IMR-90 (cell line): Measurements from ENCODE around the gene SLC35E3. TPM values are rescaled to one million over a fixed set of nuclear protein-coding genes. Genes with fewer than 3 reads are reported as not detected.
A peak's percentile ranks its signal among the peaks of the same experiment; 100 is the strongest.

Experiments
- ATAC-seq: fragments of 200-7000 bp; cut with Tn5 transposase; 2 replicates; pipeline ENCODE4 v1.9.1; 2020; ENCODE audit warnings: low read depth, mild to moderate bottlenecking, moderate library complexity
- BruUV-seq: library from RNA; stranded (reverse); fragments of 400-500 nt; replicated peaks from 2 replicates; lab custom pipeline; 2021; lab: Mats Ljungman, UMichigan
- CTCF ChIA-PET: fragments of 300-600 bp; formaldehyde crosslinking; extraction: SDS; loops from one replicate; lab custom pipeline; 2021; ENCODE audit warnings: antibody characterized with exemption; lab: Yijun Ruan, JAX
- POLR2A ChIA-PET: fragments of 300-600 bp; sonication (Branson Sonifier 250); formaldehyde crosslinking; loops from one replicate; lab custom pipeline; 2022; ENCODE audit warnings: antibody characterized with exemption; ENCODE audit not compliant: unreplicated experiment; lab: Charles Lee
- DNase-seq: peaks from one replicate; pipeline ENCODE4 v3.0.0; 2013
- H2AFZ ChIP-seq: replicated peaks from 2 replicates; pipeline ENCODE3; 2013; ENCODE audit warnings: low read length, mild to moderate bottlenecking; ENCODE audit not compliant: poor library complexity
- H2AK5ac ChIP-seq: 2 replicates; pipeline ENCODE4 v1.6.1; 2013; ENCODE audit warnings: low read depth, low read length, inconsistent platforms
- H2AK9ac ChIP-seq: replicated peaks from 2 replicates; pipeline ENCODE3; 2013; ENCODE audit warnings: mild to moderate bottlenecking, low read depth, low read length, moderate library complexity; ENCODE audit not compliant: poor library complexity
- H2BK120ac ChIP-seq: 2 replicates; pipeline ENCODE4 v1.6.1; 2013; ENCODE audit warnings: low read depth, low read length, inconsistent platforms
- H2BK15ac ChIP-seq: 3 replicates; pipeline ENCODE4 v1.6.1; 2013; ENCODE audit warnings: low read depth, low read length, inconsistent platforms
- H2BK20ac ChIP-seq: 2 replicates; pipeline ENCODE4 v1.6.1; 2013; ENCODE audit warnings: low read depth, mild to moderate bottlenecking, inconsistent platforms, low read length, moderate library complexity
- H2BK5ac ChIP-seq: 2 replicates; pipeline ENCODE4 v1.6.1; 2013; ENCODE audit warnings: mild to moderate bottlenecking, low read depth, low read length, inconsistent platforms; ENCODE audit not compliant: poor library complexity, severe bottlenecking
- H3K14ac ChIP-seq: replicated peaks from 2 replicates; pipeline ENCODE4 v1.6.1; 2013; ENCODE audit warnings: low read depth, low read length, inconsistent platforms
- H3K18ac ChIP-seq: 2 replicates; pipeline ENCODE4 v1.6.1; 2013; ENCODE audit warnings: low read depth, low read length, control low read depth
- H3K23ac ChIP-seq: 2 replicates; pipeline ENCODE4 v1.6.1; 2013; ENCODE audit warnings: low read depth, low read length, inconsistent platforms
- H3K27ac ChIP-seq: 2 replicates; pipeline ENCODE4 v1.5.1; 2013; ENCODE audit warnings: mild to moderate bottlenecking, control low read depth, low read length; ENCODE audit not compliant: insufficient read depth
- H3K27me3 ChIP-seq: 2 replicates; pipeline ENCODE4 v1.6.1; 2013; ENCODE audit warnings: low read length; ENCODE audit not compliant: control insufficient read depth, insufficient read depth
- H3K36me3 ChIP-seq: 2 replicates; pipeline ENCODE4 v1.6.1; 2013; ENCODE audit warnings: low read length, mixed read lengths; ENCODE audit not compliant: control insufficient read depth, insufficient read depth
- H3K4ac ChIP-seq: 2 replicates; pipeline ENCODE4 v1.6.1; 2013; ENCODE audit warnings: low read depth, low read length, inconsistent platforms
- H3K4me1 ChIP-seq: 2 replicates; pipeline ENCODE4 v1.6.1; 2013; ENCODE audit warnings: low read length, mixed read lengths; ENCODE audit not compliant: control insufficient read depth, insufficient read depth
- H3K4me2 ChIP-seq: 2 replicates; pipeline ENCODE4 v1.6.1; 2013; ENCODE audit warnings: low read depth, mild to moderate bottlenecking, control low read depth, low read length, moderate library complexity
- H3K4me3 ChIP-seq: 2 replicates; pipeline ENCODE4 v1.5.1; 2013; ENCODE audit warnings: low read depth, mild to moderate bottlenecking, control low read depth, low read length, moderate library complexity; ENCODE audit not compliant: insufficient read depth
- H3K56ac ChIP-seq: 2 replicates; pipeline ENCODE4 v1.6.1; 2013; ENCODE audit warnings: low read length, inconsistent platforms; ENCODE audit not compliant: insufficient read depth; ENCODE audit errors: extremely low read depth
- H3K79me1 ChIP-seq, 2 experiments: 2 replicates each; pipeline ENCODE4 v1.6.1; 2013; ENCODE audit warnings: low read length in 2 of 2, inconsistent platforms in 1 of 2, low read depth in 1 of 2
- H3K9ac ChIP-seq: 2 replicates; pipeline ENCODE4 v1.6.1; 2013; ENCODE audit warnings: low read depth, low read length, control low read depth
- H3K9me1 ChIP-seq: 2 replicates; pipeline ENCODE4 v1.6.1; 2013; ENCODE audit warnings: low read length, inconsistent platforms; ENCODE audit not compliant: insufficient read depth
- H3K9me3 ChIP-seq: 2 replicates; pipeline ENCODE4 v1.6.1; 2013; ENCODE audit warnings: low read length; ENCODE audit not compliant: control insufficient read depth, insufficient read depth
- H4K20me1 ChIP-seq: 2 replicates; pipeline ENCODE4 v1.6.1; 2013; ENCODE audit warnings: low read length, inconsistent platforms; ENCODE audit not compliant: insufficient read depth
- H4K5ac ChIP-seq: 2 replicates; pipeline ENCODE4 v1.6.1; 2013; ENCODE audit warnings: mild to moderate bottlenecking, low read depth, low read length, control low read depth
- H4K8ac ChIP-seq, 2 experiments: 2 replicates each; pipeline ENCODE4 v1.6.1; 2013; ENCODE audit warnings: low read depth in 2 of 2, low read length in 2 of 2, control low read depth in 1 of 2, inconsistent platforms in 1 of 2
- H4K91ac ChIP-seq: 2 replicates; pipeline ENCODE4 v1.6.1; 2013; ENCODE audit warnings: low read depth, low read length, inconsistent platforms; ENCODE audit not compliant: insufficient read depth
- BHLHE40 ChIP-seq: fragments of 150-350 bp; IDR thresholded peaks from 2 replicates; pipeline ENCODE4 v1.6.1; 2016; ENCODE audit warnings: mild to moderate bottlenecking, low read depth, low read length
- CEBPB ChIP-seq: IDR thresholded peaks from 2 replicates; pipeline ENCODE4 v1.6.1; 2012; ENCODE audit warnings: low read depth, low read length, improper control_type of control experiment
- CHD1 ChIP-seq: IDR thresholded peaks from 2 replicates; pipeline ENCODE4 v1.6.1; 2012; ENCODE audit warnings: low read depth, low read length, improper control_type of control experiment
- CTCF ChIP-seq: conservative IDR thresholded peaks from 2 replicates; pipeline ENCODE4 v1.5.1; 2012; ENCODE audit warnings: mild to moderate bottlenecking, low read depth, low read length, improper control_type of control experiment
- ELK1 ChIP-seq: fragments of 150-350 bp; IDR thresholded peaks from 2 replicates; pipeline ENCODE4 v1.6.1; 2016; ENCODE audit warnings: low read depth, mild to moderate bottlenecking, low read length, moderate library complexity, borderline replicate concordance
- FOS ChIP-seq: fragments of 150-350 bp; IDR thresholded peaks from 2 replicates; pipeline ENCODE4 v1.6.1; 2016; ENCODE audit warnings: low read depth, low read length
- MAFK ChIP-seq: IDR thresholded peaks from 2 replicates; pipeline ENCODE4 v1.6.1; 2012; ENCODE audit warnings: low read depth, low read length, improper control_type of control experiment
- MAZ ChIP-seq: IDR thresholded peaks from 2 replicates; pipeline ENCODE4 v1.6.1; 2012; ENCODE audit warnings: low read depth, mild to moderate bottlenecking, low read length, improper control_type of control experiment, moderate library complexity, borderline replicate concordance
- MXI1 ChIP-seq: IDR thresholded peaks from 2 replicates; pipeline ENCODE4 v1.6.1; 2012; ENCODE audit warnings: low read depth, mild to moderate bottlenecking, low read length, moderate library complexity, borderline replicate concordance
- NFE2L2 ChIP-seq: fragments of 150-350 bp; IDR thresholded peaks from 2 replicates; pipeline ENCODE4 v1.6.1; 2016; ENCODE audit warnings: low read depth, mild to moderate bottlenecking, low read length
- POLR2A ChIP-seq: IDR thresholded peaks from 2 replicates; pipeline ENCODE4 v1.6.1; 2012; ENCODE audit warnings: mild to moderate bottlenecking, low read depth, low read length
- RAD21 ChIP-seq: IDR thresholded peaks from 2 replicates; pipeline ENCODE4 v1.6.1; 2012; ENCODE audit warnings: low read length, improper control_type of control experiment
- RCOR1 ChIP-seq: IDR thresholded peaks from 2 replicates; pipeline ENCODE4 v1.6.1; 2012; ENCODE audit warnings: mild to moderate bottlenecking, low read length, improper control_type of control experiment; ENCODE audit not compliant: insufficient replicate concordance
- RFX5 ChIP-seq: IDR thresholded peaks from 2 replicates; pipeline ENCODE4 v1.8.0; 2012; ENCODE audit warnings: low read depth, mild to moderate bottlenecking, low read length, moderate library complexity
- SMC3 ChIP-seq: fragments of 150-350 bp; IDR thresholded peaks from 2 replicates; pipeline ENCODE4 v1.6.1; 2016; ENCODE audit warnings: low read depth, mild to moderate bottlenecking, antibody characterized with exemption, low read length, moderate library complexity
- USF2 ChIP-seq: fragments of 150-350 bp; IDR thresholded peaks from 2 replicates; pipeline ENCODE4 v1.6.1; 2017; ENCODE audit warnings: mild to moderate bottlenecking, antibody characterized with exemption, low read length, low read depth
- WGBS, 2 experiments: methylation state at CpG; one replicate each; pipeline versions ENCODE4 v1.1.5 to v1.1.7; 2013; ENCODE audit warnings: missing lambda C conversion rate in 2 of 2; ENCODE audit not compliant: insufficient read length in 1 of 2; ENCODE audit errors: extremely low coverage in 2 of 2; 5-methylcytosine and 5-hydroxymethylcytosine counted together
- dilution Hi-C: fragments of 300-500 bp; cut with HindIII; formaldehyde crosslinking; loops from one replicate; pipeline ENCODE4 v1.14.3; 2018; ENCODE audit warnings: low sequenced_read_pairs; ENCODE audit not compliant: unreplicated experiment
- in situ Hi-C: fragments of 300-500 bp; cut with MboI; formaldehyde crosslinking; loops from 3 replicates; pipeline ENCODE4 v1.14.3; 2019; ENCODE audit warnings: low sequenced_read_pairs, inconsistent platforms, mixed read lengths
- intact Hi-C: fragments of 100-400 bp; cut with micrococcal nuclease; formaldehyde crosslinking; loops from 2 replicates; pipeline ENCODE4 v1.10.0; 2022
- polyA plus RNA-seq, 3 experiments: library from polyadenylated mRNA; depleted of rRNA; stranded (reverse); fragments of >200 nt; gene quantifications; 2 replicates each; pipeline ENCODE4 v1.2.3, GENCODE V29; 2012; ENCODE audit warnings: low replicate concordance in 1 of 3
- total RNA-seq: library from RNA; depleted of rRNA; stranded (reverse); fragments of >200 nt; gene quantifications from 2 replicates; pipeline ENCODE4 v1.2.3, GENCODE V29; 2012

SLC35E3 gene
- total and polyA plus RNA-seq, 2 of the 4 experiments (the other 2 are of a cell fraction), result 3.6 to 5.1 TPM

- Histone ChIP-seq H2AK9ac (no peak overlapping the region), H2BK120ac (no peak overlapping the region), H3K14ac (no peak overlapping the region), H2AK5ac (peak overlapping the region; percentile 81; the same call in 1 of the 2 replicates), H3K79me1 (no peaks in the 10 kb centered on the region), H4K91ac (no peak overlapping the region), H3K27ac (no peak overlapping the region), H4K5ac (no peak overlapping the region), H3K4me2 (no peak overlapping the region), H3K36me3 (no peaks in the 10 kb centered on the region), H3K18ac (no peak overlapping the region), H3K9me3 (no peaks in the 10 kb centered on the region), H3K27me3 (no peaks in the 10 kb centered on the region), H3K9me1 (peaks cover 9% of the 10 kb centered on the region; the same call in 1 of the 2 replicates), H2BK20ac (no peak overlapping the region), H2BK5ac (no peak overlapping the region), H4K20me1 (no peaks in the 10 kb centered on the region), H4K8ac (no peak overlapping the region), H3K56ac (no peak overlapping the region), H2BK15ac (no peak overlapping the region), H3K23ac (no peak overlapping the region), H3K4ac (no peak overlapping the region), H2AFZ (no peak overlapping the region), H3K4me1 (no peaks in the 10 kb centered on the region; the same call in 1 of the 2 replicates), H3K9ac (no peak overlapping the region), H3K4me3 (no peak overlapping the region)
- ATAC-seq (no peak), DNase-seq (no peak)
- WGBS, 2 experiments, result 100% methylated on average over 3 of the region's 15 CpGs; no CpG with 5 or more reads in 1 of the 2 experiments
- TF ChIP-seq CEBPB (no peak), CTCF (no peak), SMC3 (no peak), NFE2L2 (no peak), USF2 (no peak), ELK1 (no peak), BHLHE40 (no peak), POLR2A (no peak), MXI1 (no peak), FOS (no peak), RCOR1 (no peak), MAZ (no peak), RAD21 (no peak), MAFK (no peak), CHD1 (no peak), RFX5 (no peak)
- ChIA-PET POLR2A (no interaction called here), CTCF (no interaction called here)
- in situ Hi-C loops, result no loop called here
- BruUV-seq, result no TSS peak
- intact Hi-C loops, result no loop called here
- dilution Hi-C loops, result no loop called here
Observed at GRCh38 chr12:68796399-68796798, 50.4 kb downstream of the SLC35E3 start.
